ENCODE results near the gene WDR45B. TPM values are rescaled to one million over a fixed set of nuclear protein-coding genes. Genes with fewer than 3 reads are reported as not detected.
A peak's percentile ranks its signal among the peaks of the same experiment; 100 is the strongest.

WDR45B gene
- polyA plus RNA-seq (2011; rRNA removed): 116 and 141 TPM in 2 replicates
- polyA minus RNA-seq (2011; rRNA and poly(A)+ RNA removed): 35.1 and 41.8 TPM in 2 replicates

DNA sequence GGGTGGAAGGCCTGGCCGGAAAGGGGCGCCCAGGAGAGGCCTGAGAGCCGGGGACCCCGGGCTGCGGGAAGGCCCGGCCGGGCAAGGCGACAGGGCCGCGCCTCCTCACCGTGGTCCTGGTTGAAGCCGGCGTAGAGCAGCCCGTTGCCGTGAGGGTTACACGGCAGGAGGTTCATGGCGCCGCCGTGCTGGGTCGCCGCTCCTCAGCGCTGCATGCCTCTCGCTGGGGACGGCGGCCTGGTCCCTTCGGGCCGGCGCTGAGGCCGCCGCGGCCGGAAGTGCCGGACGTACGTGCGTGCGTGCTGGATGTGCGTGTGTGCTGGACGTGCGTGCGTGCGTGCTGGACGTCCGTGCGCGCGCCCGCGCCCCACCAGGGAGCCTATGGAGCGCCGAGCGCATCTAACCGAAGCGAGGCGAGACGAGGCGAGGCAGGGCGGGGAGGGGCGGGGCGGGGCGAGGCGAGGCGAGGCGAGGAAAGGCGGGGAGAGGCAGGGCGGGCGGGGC lies at the start of gene WDR45B:
Gene WDR45B, minus strand, starts transcription at position 280 of the 504 bp plus-strand sequence. Its CDS starts 104 bp downstream, at position 176.
- Histone ChIP-seq H3K36me3 (ENCODE audit: control insufficient read depth, insufficient read depth, low read length) (peaks cover 7% of the 10 kb centered on the region), H3K4me3 (ENCODE audit: low read depth, low read length) (peak within 1 kb of the TSS; percentile 98), H3K27me3 (ENCODE audit: control insufficient read depth, insufficient read depth, low read length) (no peaks in the 10 kb centered on the region)
- TF ChIP-seq, protein P1, sequence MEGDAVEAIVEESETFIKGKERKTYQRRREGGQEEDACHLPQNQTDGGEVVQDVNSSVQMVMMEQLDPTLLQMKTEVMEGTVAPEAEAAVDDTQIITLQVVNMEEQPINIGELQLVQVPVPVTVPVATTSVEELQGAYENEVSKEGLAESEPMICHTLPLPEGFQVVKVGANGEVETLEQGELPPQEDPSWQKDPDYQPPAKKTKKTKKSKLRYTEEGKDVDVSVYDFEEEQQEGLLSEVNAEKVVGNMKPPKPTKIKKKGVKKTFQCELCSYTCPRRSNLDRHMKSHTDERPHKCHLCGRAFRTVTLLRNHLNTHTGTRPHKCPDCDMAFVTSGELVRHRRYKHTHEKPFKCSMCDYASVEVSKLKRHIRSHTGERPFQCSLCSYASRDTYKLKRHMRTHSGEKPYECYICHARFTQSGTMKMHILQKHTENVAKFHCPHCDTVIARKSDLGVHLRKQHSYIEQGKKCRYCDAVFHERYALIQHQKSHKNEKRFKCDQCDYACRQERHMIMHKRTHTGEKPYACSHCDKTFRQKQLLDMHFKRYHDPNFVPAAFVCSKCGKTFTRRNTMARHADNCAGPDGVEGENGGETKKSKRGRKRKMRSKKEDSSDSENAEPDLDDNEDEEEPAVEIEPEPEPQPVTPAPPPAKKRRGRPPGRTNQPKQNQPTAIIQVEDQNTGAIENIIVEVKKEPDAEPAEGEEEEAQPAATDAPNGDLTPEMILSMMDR (IDR thresholded peaks at IDR 0.05; ENCODE audit: insufficient read depth, low read depth, low read length): no peak
- CTCF ChIA-PET: no interaction called here
- DNase-seq (ENCODE audit: low read depth): peak; percentile 71
- POLR2A ChIA-PET: no interaction called here

DNA sequence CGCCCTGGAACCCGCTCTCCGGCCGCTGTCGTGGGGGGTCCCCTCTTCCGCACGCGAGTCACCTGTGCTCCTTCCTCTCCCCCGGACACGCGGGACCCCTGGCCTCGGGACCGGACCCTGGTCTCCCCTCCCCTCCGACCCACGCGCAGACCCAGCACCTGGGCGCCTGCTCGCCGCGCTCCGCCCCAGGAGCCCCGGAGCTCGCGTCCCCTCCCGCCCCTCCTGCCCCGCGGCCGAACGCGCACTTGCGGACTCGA lies 49.5 kb upstream of the WDR45B start:
- no peaks in the 10 kb centered on the region for H3K36me3 ChIP-seq (ENCODE audit: control insufficient read depth, insufficient read depth, low read length)
- TF ChIP-seq, protein P1 (IDR thresholded peaks at IDR 0.05; ENCODE audit: insufficient read depth, low read depth, low read length): no peak
- CTCF ChIA-PET: interaction anchor here (0.7 kb wide), 1 partner anchor 19 kb away, joined by 3 read pairs; the partner anchor contains the start of gene FN3KRP
- H3K4me3 ChIP-seq (ENCODE audit: low read depth, low read length): peak overlapping the region; percentile 64
- POLR2A ChIA-PET: no interaction called here
- DNase-seq (ENCODE audit: low read depth): no peak
- H3K27me3 ChIP-seq (ENCODE audit: control insufficient read depth, insufficient read depth, low read length): peaks cover 2% of the 10 kb centered on the region; the same call in 1 of the 2 replicates

DNA sequence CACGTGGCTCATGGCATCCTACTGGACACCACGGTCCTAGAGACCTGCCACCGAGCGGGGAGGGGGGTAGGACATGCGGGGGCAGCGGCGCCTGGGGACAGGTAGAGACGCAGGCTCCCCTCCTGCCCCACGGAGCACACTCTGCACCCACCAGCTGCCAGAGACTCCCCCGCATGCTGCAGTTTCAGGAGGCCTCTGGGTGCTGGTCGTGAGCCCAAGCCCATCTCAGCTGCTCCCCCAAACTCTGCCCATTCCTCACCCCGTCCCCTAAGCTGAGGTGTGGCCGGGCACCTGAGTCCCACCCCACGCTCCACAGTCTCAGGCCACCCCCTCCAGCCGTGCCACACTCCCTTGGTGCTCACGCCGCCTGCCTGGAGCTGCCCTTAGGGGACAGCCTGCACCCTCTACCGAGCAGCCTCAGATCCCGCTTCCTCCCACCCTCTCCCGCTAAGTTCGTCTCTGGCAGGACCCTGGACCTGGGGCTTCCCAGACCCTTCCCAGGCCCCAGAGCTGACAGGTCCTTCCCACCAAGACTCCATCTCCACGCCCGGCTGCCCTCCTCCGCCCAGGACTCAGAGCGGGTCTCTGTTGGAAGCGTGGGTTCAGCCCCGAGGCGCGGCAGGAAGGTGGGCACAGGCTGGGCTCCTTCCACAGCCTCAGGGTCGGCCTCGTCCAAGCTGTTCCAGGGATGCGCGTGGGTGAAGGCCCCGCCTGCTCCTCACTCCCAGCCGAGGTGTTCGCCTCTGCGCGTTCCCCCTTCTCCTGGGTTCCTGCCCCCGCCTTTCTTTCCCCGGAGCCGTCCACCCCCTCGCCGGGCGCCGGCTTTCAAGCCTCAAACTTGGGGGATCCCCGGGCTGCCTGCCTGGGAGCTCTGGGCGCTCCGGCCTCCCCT lies 48.9 kb upstream of the WDR45B start:
- CTCF ChIA-PET: interaction anchor here (0.5 to 0.7 kb wide), 3 partner anchors 19 to 273 kb away, joined by 3 to 4 read pairs (median 3); partner anchors contain the start of gene FN3KRP

DNA sequence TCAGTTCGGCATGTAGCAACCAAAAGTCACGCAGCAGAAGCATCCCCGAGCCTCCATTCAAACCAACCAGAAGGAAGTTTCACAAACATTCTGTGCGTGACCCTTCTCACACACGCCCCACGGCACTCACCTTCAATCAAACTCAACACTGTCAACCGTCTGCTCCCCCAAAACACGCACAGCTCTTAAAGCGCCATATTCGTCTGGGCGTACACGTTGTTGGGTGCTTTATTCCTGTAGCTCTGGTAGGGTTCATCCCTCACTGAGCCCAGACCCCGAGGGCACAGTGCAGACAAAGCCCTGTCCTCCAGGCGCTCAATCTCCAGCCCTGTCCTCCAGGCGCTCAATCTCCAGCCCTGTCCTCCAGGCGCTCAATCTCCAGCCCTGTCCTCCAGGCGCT lies 48.0 kb upstream of the WDR45B start:
- ChIA-PET POLR2A (no interaction called here), CTCF (no interaction called here)
- DNase-seq (ENCODE audit: low read depth): no peak
- no peak overlapping the region for H3K4me3 ChIP-seq (ENCODE audit: low read depth, low read length)
- peaks cover 2% of the 10 kb centered on the region; the same call in 1 of the 2 replicates for H3K27me3 ChIP-seq (ENCODE audit: control insufficient read depth, insufficient read depth, low read length)
- H3K36me3 ChIP-seq (ENCODE audit: control insufficient read depth, insufficient read depth, low read length): no peaks in the 10 kb centered on the region
- TF ChIP-seq, protein P1 (IDR thresholded peaks at IDR 0.05; ENCODE audit: insufficient read depth, low read depth, low read length): no peak

More for the DNA sequence above, 48.9 kb upstream of the WDR45B start:
- Histone ChIP-seq H3K36me3 (ENCODE audit: control insufficient read depth, insufficient read depth, low read length) (no peaks in the 10 kb centered on the region), H3K4me3 (ENCODE audit: low read depth, low read length) (peak overlapping the region; percentile 64), H3K27me3 (ENCODE audit: control insufficient read depth, insufficient read depth, low read length) (peaks cover 2% of the 10 kb centered on the region; the same call in 1 of the 2 replicates)
- POLR2A ChIA-PET: no interaction called here
- no peak for DNase-seq (ENCODE audit: low read depth)
- TF ChIP-seq, protein P1 (IDR thresholded peaks at IDR 0.05; ENCODE audit: insufficient read depth, low read depth, low read length): no peak

DNA sequence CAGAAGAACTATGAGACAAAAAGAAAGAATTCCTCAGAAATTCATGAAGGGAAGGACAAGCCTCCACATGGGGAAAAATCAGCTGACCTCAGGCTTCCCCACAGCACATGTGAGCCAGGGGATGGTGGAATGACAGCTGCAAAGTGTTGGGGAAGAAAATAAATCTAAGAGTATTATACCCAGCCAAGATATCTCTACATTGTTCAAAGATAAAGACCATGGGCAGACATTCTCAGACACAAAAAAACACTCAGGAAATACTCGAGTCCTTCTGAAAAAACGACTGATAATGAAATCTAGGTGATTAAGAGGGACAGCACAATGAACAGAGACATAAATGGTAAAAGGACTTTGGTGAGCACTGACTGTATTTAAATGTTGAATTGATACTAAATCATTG lies 46.4 kb upstream of the WDR45B start:
- Histone ChIP-seq H3K27me3 (ENCODE audit: control insufficient read depth, insufficient read depth, low read length) (peaks cover 2% of the 10 kb centered on the region; the same call in 1 of the 2 replicates), H3K4me3 (ENCODE audit: low read depth, low read length) (no peak overlapping the region), H3K36me3 (ENCODE audit: control insufficient read depth, insufficient read depth, low read length) (no peaks in the 10 kb centered on the region)
- POLR2A ChIA-PET: no interaction called here
- TF ChIP-seq, protein P1 (IDR thresholded peaks at IDR 0.05; ENCODE audit: insufficient read depth, low read depth, low read length): no peak
- CTCF ChIA-PET: no interaction called here
- no peak for DNase-seq (ENCODE audit: low read depth)

All from BJ (cell line).